Activated T-helper 2 cell treated with anti-CD3 and anti-CD28 coated beads, Interferon-gamma antibody, Interleukin-2, Interleukin-4, amounts not matched to agents 10 μg/mL and 5 μg/mL and 100 μg/mL, durations not matched to agents 14 hours and 24 hours and 36 hours (primary cell): ENCODE measurements around the gene MTUS2. TPM values are rescaled to one million over a fixed set of nuclear protein-coding genes. Genes with fewer than 3 reads are reported as not detected.
"Not testable (repeated sequence)": the region's sequence is repeated elsewhere in the genome, so short reads cannot be mapped to it uniquely, and the experiment has no call there.

Source experiments
- DNase-seq: peaks from one replicate; pipeline ENCODE4 v3.0.0; 2021; ENCODE audit warnings: low spot score
- H3K27ac Mint-ChIP-seq: one replicate; pipeline ENCODE4 v1.8.0; 2021; ENCODE audit warnings: mixed read lengths
- H3K27me3 Mint-ChIP-seq: one replicate; pipeline ENCODE4 v1.8.0; 2021; ENCODE audit warnings: low read depth, mixed read lengths
- H3K36me3 Mint-ChIP-seq: one replicate; pipeline ENCODE4 v1.8.0; 2021; ENCODE audit warnings: low read depth, mixed read lengths
- H3K4me1 Mint-ChIP-seq: one replicate; pipeline ENCODE4 v1.8.0; 2021; ENCODE audit warnings: low read depth, mixed read lengths
- H3K4me3 Mint-ChIP-seq: one replicate; pipeline ENCODE4 v1.8.0; 2021; ENCODE audit warnings: low read depth, mild to moderate bottlenecking, moderate library complexity, mixed read lengths
- H3K9me3 Mint-ChIP-seq: one replicate; pipeline ENCODE4 v1.8.0; 2021; ENCODE audit warnings: mixed read lengths
- intact Hi-C: fragments of 100-400 bp; cut with micrococcal nuclease; formaldehyde crosslinking; loops from one replicate; pipeline ENCODE4 v1.15.1; 2023
- total RNA-seq: library from RNA; stranded (reverse); gene quantifications from 2 replicates; pipeline ENCODE4 v1.2.3, GENCODE V29; 2022

The MTUS2 gene
- total RNA-seq, 1 donor from 2014 or later = not detected

- no peaks in the 10 kb centered on the region for H3K9me3 Mint-ChIP-seq
- H3K36me3 Mint-ChIP-seq = no peaks in the 10 kb centered on the region
- H3K27me3 Mint-ChIP-seq = no peaks in the 10 kb centered on the region
- no peaks in the 10 kb centered on the region for H3K4me1 Mint-ChIP-seq
- no peak for DNase-seq
- intact Hi-C loops = no loop called here
- no peak overlapping the region for H3K4me3 Mint-ChIP-seq
- no peak overlapping the region for H3K27ac Mint-ChIP-seq
Measured at GRCh38 chr13:28983641-28984040, 163.5 kb downstream of the MTUS2 start.

DNA sequence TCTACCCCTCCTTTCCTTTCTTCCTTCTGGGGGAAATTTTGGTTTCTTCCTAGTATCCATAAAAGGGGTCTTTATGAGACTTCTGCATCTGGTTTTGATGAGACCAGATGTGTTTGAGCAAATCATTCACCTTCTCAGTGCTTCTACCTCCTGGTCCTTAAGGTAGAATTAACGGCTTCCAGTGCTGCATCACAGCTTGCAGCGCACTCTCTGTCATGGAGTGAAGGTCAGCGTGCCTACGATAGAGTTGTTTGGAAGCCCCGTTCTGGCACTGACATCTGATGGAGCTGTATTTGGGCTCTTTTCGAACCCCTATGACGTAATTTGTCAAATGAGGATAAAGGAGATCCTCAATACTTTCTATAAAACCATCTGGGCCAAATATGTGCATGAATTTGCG is 164.2 kb downstream of the MTUS2 start:
- DNase-seq = no peak
- H3K9me3 Mint-ChIP-seq = no peaks in the 10 kb centered on the region
- H3K27me3 Mint-ChIP-seq = no peaks in the 10 kb centered on the region
- H3K27ac Mint-ChIP-seq = no peak overlapping the region
- no peak overlapping the region for H3K4me3 Mint-ChIP-seq
- H3K4me1 Mint-ChIP-seq = no peaks in the 10 kb centered on the region
- H3K36me3 Mint-ChIP-seq = no peaks in the 10 kb centered on the region
- intact Hi-C loops = no loop called here

- no peaks in the 10 kb centered on the region for H3K36me3 Mint-ChIP-seq
- H3K27ac Mint-ChIP-seq = no peak overlapping the region
- DNase-seq = no peak
- no peaks in the 10 kb centered on the region for H3K4me1 Mint-ChIP-seq
- no peaks in the 10 kb centered on the region for H3K27me3 Mint-ChIP-seq
- H3K9me3 Mint-ChIP-seq = peaks cover under 1% of the 10 kb centered on the region
- no peak overlapping the region for H3K4me3 Mint-ChIP-seq
- intact Hi-C loops = no loop called here
Measured at GRCh38 chr13:28984825-28985224, 164.7 kb downstream of the MTUS2 start.

GRCh38 chr13:28990378-28990777 is 170.2 kb downstream of the MTUS2 start:
- H3K27ac Mint-ChIP-seq, DNase-seq, intact Hi-C loops, H3K27me3 Mint-ChIP-seq, H3K36me3 Mint-ChIP-seq, H3K4me1 Mint-ChIP-seq, H3K4me3 Mint-ChIP-seq: not testable (repeated sequence)
- H3K9me3 Mint-ChIP-seq = peaks cover 11% of the 10 kb centered on the region

DNA sequence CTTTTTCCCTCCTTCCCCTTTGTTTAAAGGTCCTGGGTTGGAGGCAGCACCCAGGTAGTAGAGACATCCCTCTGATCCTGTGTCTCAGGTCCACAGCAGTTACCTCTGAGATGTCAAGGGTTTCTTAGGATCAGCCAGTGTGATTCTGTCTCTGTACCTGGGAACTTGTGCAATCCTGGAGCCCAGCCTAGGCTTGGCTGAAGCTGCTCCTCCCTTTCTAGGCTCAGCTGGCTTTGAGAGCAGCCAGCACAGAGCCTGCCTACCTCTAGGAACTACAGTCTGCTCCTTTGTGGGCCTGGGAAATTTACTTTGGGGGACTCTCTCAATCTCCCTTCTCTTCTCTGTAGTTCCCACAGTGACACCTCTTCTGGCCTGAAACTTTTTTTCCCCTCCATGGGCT is 171.6 kb downstream of the MTUS2 start:
- Mint-ChIP-seq H3K27ac (no peak overlapping the region), H3K27me3 (no peaks in the 10 kb centered on the region), H3K36me3 (no peaks in the 10 kb centered on the region), H3K4me1 (no peaks in the 10 kb centered on the region), H3K9me3 (peaks cover 14% of the 10 kb centered on the region), H3K4me3 (no peak overlapping the region)
- intact Hi-C loops = no loop called here
- DNase-seq = no peak

GRCh38 chr13:29000826-29001225 is 180.7 kb downstream of the MTUS2 start:
- DNase-seq = no peak
- Mint-ChIP-seq H3K36me3 (no peaks in the 10 kb centered on the region), H3K27ac (no peak overlapping the region), H3K27me3 (no peaks in the 10 kb centered on the region), H3K4me3 (no peak overlapping the region), H3K4me1 (no peaks in the 10 kb centered on the region), H3K9me3 (peaks cover 20% of the 10 kb centered on the region)
- intact Hi-C loops = no loop called here

DNA sequence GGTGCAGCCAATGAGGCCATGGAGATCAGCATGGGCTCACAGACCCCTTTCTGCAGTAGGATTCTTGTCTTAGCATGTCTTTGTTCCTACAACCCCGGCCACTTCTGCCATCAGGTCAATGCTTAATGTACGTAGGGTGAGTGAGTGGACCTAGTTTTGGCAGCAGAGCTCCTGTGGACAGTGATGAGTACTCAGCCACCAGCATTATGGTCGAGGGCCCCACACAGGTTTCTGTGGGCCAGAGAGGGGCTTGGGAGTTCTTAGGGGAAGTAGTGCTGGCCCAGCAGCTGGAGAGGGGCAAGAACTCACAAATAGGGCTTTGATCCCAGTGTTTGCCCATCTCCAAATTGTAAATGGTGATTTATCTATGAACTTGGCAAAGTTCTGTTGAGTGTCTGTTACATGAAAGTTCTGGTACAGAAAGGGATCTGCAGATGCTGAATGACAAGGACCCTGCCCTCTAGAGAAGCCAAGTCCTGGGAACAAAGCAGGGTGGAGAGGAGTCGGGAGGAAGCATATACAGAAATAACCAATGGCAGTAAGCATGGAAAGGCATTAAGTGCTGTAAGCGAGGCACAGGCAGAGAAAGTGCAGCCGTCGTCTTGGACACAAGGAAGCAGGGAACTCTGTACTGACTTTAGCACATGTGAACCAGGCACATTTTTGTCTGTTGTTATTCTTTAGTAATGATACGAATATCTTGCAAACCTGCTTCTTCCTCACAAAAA is 185.1 kb downstream of the MTUS2 start:
- Mint-ChIP-seq H3K4me3 (no peak overlapping the region), H3K27me3 (no peaks in the 10 kb centered on the region), H3K27ac (no peak overlapping the region), H3K4me1 (no peaks in the 10 kb centered on the region), H3K9me3 (peaks cover 11% of the 10 kb centered on the region), H3K36me3 (no peaks in the 10 kb centered on the region)
- intact Hi-C loops = no loop called here
- DNase-seq = no peak

DNA sequence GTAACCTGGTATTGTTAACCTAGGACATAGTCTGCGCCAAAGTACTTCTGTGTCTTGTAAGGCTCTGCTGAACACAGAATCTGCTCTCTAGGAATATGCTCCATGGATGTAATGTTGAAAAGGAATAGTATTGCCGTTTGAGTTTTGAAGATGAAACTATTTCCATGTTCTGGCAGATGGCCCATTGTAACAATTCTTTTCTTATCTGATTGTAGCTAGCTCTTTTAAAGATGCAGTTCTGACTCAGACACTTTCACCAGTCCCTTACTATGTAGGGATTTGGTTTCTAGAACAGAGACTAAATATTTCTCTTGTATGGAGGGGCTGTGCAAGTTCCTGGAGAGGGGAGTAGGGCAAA is 185.6 kb downstream of the MTUS2 start:
- H3K4me3 Mint-ChIP-seq = no peak overlapping the region
- no peak for DNase-seq
- peaks cover 9% of the 10 kb centered on the region for H3K9me3 Mint-ChIP-seq
- H3K27ac Mint-ChIP-seq = no peak overlapping the region
- no peaks in the 10 kb centered on the region for H3K27me3 Mint-ChIP-seq
- intact Hi-C loops = no loop called here
- H3K36me3 Mint-ChIP-seq = no peaks in the 10 kb centered on the region
- no peaks in the 10 kb centered on the region for H3K4me1 Mint-ChIP-seq

GRCh38 chr13:29006359-29006850 is 186.3 kb downstream of the MTUS2 start:
- DNase-seq = no peak
- intact Hi-C loops = no loop called here
- no peak overlapping the region for H3K27ac Mint-ChIP-seq
- H3K36me3 Mint-ChIP-seq = no peaks in the 10 kb centered on the region
- peaks cover 2% of the 10 kb centered on the region for H3K9me3 Mint-ChIP-seq
- H3K4me3 Mint-ChIP-seq = no peak overlapping the region
- H3K27me3 Mint-ChIP-seq = no peaks in the 10 kb centered on the region
- no peaks in the 10 kb centered on the region for H3K4me1 Mint-ChIP-seq

DNA sequence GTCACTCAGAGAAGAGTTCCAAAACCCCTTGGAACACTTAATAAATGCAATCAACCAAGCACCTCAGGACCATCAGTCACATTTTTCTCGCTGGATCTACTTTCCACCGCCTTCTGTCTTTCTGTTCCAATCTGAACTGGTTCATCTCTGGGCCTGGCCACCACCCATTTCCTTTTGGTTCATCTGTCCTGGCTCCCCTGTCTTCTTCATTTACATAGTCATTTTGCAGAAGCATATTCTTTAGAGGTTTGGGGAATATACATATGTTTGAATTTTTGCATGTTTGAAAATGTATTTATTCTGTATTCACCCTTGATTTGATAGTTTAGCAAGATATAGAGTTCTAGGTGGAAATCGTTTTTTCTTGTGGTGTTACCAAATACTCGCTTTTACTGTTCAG is 188.2 kb downstream of the MTUS2 start:
- no peak overlapping the region for H3K4me3 Mint-ChIP-seq
- intact Hi-C loops = no loop called here
- no peaks in the 10 kb centered on the region for H3K27me3 Mint-ChIP-seq
- no peak overlapping the region for H3K27ac Mint-ChIP-seq
- H3K4me1 Mint-ChIP-seq = no peaks in the 10 kb centered on the region
- DNase-seq = no peak
- H3K36me3 Mint-ChIP-seq = no peaks in the 10 kb centered on the region
- no peaks in the 10 kb centered on the region for H3K9me3 Mint-ChIP-seq

DNA sequence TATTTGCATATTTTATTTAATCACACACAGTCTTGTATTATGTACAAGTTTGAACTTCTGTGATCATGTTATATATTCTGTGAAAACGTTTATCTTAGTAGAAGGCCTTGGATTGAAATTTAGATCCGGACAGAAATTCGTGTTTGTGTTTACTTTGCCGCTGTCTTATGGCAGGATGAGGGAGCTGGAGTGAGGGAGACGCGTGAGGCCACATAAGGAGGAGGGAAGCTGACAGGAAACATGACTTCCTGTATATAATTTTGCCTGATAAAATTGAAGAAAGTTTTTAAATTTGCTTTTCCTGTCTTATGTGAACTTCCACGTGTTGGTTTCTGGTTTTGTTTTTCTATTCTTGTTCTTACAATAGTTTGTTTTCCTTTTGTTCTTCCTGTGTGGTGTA is 200.2 kb downstream of the MTUS2 start:
- intact Hi-C loops = no loop called here
- Mint-ChIP-seq H3K4me1 (peaks cover 6% of the 10 kb centered on the region), H3K36me3 (no peaks in the 10 kb centered on the region)

GRCh38 chr13:29021311-29021710 is 201.2 kb downstream of the MTUS2 start:
- Mint-ChIP-seq H3K4me1 (peaks cover 6% of the 10 kb centered on the region), H3K27me3 (no peaks in the 10 kb centered on the region), H3K27ac (no peak overlapping the region), H3K4me3 (no peak overlapping the region), H3K9me3 (no peaks in the 10 kb centered on the region), H3K36me3 (no peaks in the 10 kb centered on the region)
- intact Hi-C loops = no loop called here
- DNase-seq = no peak

More for the DNA sequence above, 200.2 kb downstream of the MTUS2 start:
- Mint-ChIP-seq H3K27me3 (no peaks in the 10 kb centered on the region), H3K27ac (no peak overlapping the region), H3K4me3 (no peak overlapping the region), H3K9me3 (no peaks in the 10 kb centered on the region)
- no peak for DNase-seq

- H3K36me3 Mint-ChIP-seq = no peaks in the 10 kb centered on the region
- no peaks in the 10 kb centered on the region for H3K9me3 Mint-ChIP-seq
- no peak for DNase-seq
- no peak overlapping the region for H3K27ac Mint-ChIP-seq
- H3K27me3 Mint-ChIP-seq = no peaks in the 10 kb centered on the region
- intact Hi-C loops = no loop called here
- peaks cover 6% of the 10 kb centered on the region for H3K4me1 Mint-ChIP-seq
- H3K4me3 Mint-ChIP-seq = no peak overlapping the region
Measured at GRCh38 chr13:29021717-29022116, 201.6 kb downstream of the MTUS2 start.

DNA sequence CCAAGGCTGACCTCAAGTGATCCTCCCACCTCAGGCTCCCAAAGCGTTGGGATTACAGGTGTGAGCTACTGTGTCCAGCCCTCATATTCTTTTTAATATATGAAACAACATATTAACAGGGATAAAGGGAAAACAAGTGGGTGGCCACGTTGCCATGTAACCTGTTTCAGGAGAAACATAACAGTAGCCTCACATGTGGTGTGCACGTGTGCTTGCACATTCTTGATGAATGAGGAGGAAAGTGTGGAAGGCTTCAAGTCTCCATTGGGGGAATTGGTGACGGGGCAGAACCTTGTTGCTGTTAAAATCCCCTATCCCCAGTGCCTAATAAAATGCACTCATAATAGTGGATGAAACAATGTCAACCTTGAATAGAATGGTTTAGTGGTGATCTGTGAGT is 202.3 kb downstream of the MTUS2 start:
- Mint-ChIP-seq H3K27me3 (no peaks in the 10 kb centered on the region), H3K27ac (no peak overlapping the region), H3K9me3 (no peaks in the 10 kb centered on the region), H3K36me3 (no peaks in the 10 kb centered on the region), H3K4me3 (no peak overlapping the region), H3K4me1 (peaks cover 6% of the 10 kb centered on the region)
- DNase-seq = no peak
- intact Hi-C loops = no loop called here
